HG02623 (cell line): ENCODE measurements around the gene SBK2.
"Not testable (repeated sequence)": the region's sequence is repeated elsewhere in the genome, so short reads cannot be mapped to it uniquely, and the experiment has no call there.

Source experiments
- ATAC-seq: cut with Tn5 transposase; IDR thresholded peaks from one replicate; pipeline ENCODE4 v1.9.1; 2021; ENCODE audit warnings: moderate library complexity; ENCODE audit not compliant: unreplicated experiment

SBK2 gene

GRCh38 chr19:55502197-55502952 is 34.6 kb downstream of the SBK2 start:
- no peak for ATAC-seq

GRCh38 chr19:55500368-55500952 is 36.5 kb downstream of the SBK2 start:
- no peak for ATAC-seq

GRCh38 chr19:55498246-55498840 is 38.6 kb downstream of the SBK2 start:
- no peak for ATAC-seq

- no peak for ATAC-seq
Observed at GRCh38 chr19:55497763-55498162, 39.2 kb downstream of the SBK2 start.

- ATAC-seq, result not testable (repeated sequence)
Observed at GRCh38 chr19:55496820-55497219, 40.1 kb downstream of the SBK2 start.

GRCh38 chr19:55495646-55496349 is 41.1 kb downstream of the SBK2 start:
- no peak for ATAC-seq

GRCh38 chr19:55494172-55494761 is 42.7 kb downstream of the SBK2 start:
- no peak for ATAC-seq

- ATAC-seq, result no peak
Observed at GRCh38 chr19:55493645-55494171, 43.2 kb downstream of the SBK2 start.

- ATAC-seq, result no peak
Observed at GRCh38 chr19:55493052-55493644, 43.8 kb downstream of the SBK2 start.

- no peak for ATAC-seq
Observed at GRCh38 chr19:55492362-55492944, 44.5 kb downstream of the SBK2 start.

- ATAC-seq, result no peak
Observed at GRCh38 chr19:55491546-55492360, 45.2 kb downstream of the SBK2 start.

- no peak for ATAC-seq
Observed at GRCh38 chr19:55490478-55491432, 46.2 kb downstream of the SBK2 start.

GRCh38 chr19:55489711-55490477 is 47.0 kb downstream of the SBK2 start:
- ATAC-seq, result no peak

GRCh38 chr19:55488986-55489710 is 47.8 kb downstream of the SBK2 start:
- ATAC-seq, result no peak

- no peak for ATAC-seq
Observed at GRCh38 chr19:55487924-55488687, 48.8 kb downstream of the SBK2 start, which contains the start of gene SSC5D. SSC5D (plus strand) TSS chr19:55488436; CDS start chr19:55488590, 154 bp downstream.
